ENCODE measurements around the gene IL32.

IL32 gene

GRCh38 chr16:3065069-3065741 lies at the start of gene IL32:
TSS of gene IL32 (plus strand) at chr16:3065640. CDS start at chr16:3065812, 172 bp downstream.
- DNase-seq: peak; percentile 42 to 66 (median 57)

GRCh38 chr16:3015865-3016521 lies 49.4 kb upstream of the IL32 start:
- DNase-seq: no peak

- DNase-seq: no peak
Measured at GRCh38 chr16:3017344-3017743, 48.1 kb upstream of the IL32 start.

- peak in 4 of 6 experiments; percentile 11 to 17 (median 14) for DNase-seq
Measured at GRCh38 chr16:3017794-3018506, 47.5 kb upstream of the IL32 start, which contains the start of gene CLDN6. TSS of gene CLDN6 (minus strand) at chr16:3018183. CDS start at chr16:3016021, 2,162 bp downstream.

- no peak for DNase-seq
Measured at GRCh38 chr16:3019594-3020246, 45.7 kb upstream of the IL32 start.

GRCh38 chr16:3020247-3020603 lies 45.2 kb upstream of the IL32 start, which contains the start of gene TNFRSF12A:
TSS of gene TNFRSF12A (plus strand) at chr16:3020368. CDS start at chr16:3020398, 30 bp downstream.
- peak in 5 of 6 experiments; percentile 27 to 64 (median 51) for DNase-seq

GRCh38 chr16:3020604-3021448 lies 44.6 kb upstream of the IL32 start:
- DNase-seq: peak in 4 of 6 experiments; percentile 27 to 57 (median 46)

- peak; percentile 29 to 71 (median 62) for DNase-seq
Measured at GRCh38 chr16:3021449-3022207, 43.8 kb upstream of the IL32 start.

GRCh38 chr16:3022208-3022683 lies 43.2 kb upstream of the IL32 start:
- peak in 4 of 6 experiments; percentile 21 to 67 (median 46) for DNase-seq

- DNase-seq: peak in 2 of 6 experiments; percentile 33 to 46
Measured at GRCh38 chr16:3022684-3023414, 42.6 kb upstream of the IL32 start.

- DNase-seq: peak in 2 of 6 experiments; percentile 31 to 60
Measured at GRCh38 chr16:3023415-3023668, 42.1 kb upstream of the IL32 start.

GRCh38 chr16:3023669-3024478 lies 41.6 kb upstream of the IL32 start, which contains the start of the genes HCFC1R1 and THOC6:
TSS of gene HCFC1R1 (minus strand) at chr16:3023942. CDS start at chr16:3023941, 1 bp downstream.
TSS of gene THOC6 (plus strand) at chr16:3024035. CDS start at chr16:3024327, 292 bp downstream.
- DNase-seq: peak; percentile 90 to 98 (median 94)

- no peak for DNase-seq
Measured at GRCh38 chr16:3025032-3026002, 40.1 kb upstream of the IL32 start.

- DNase-seq: no peak
Measured at GRCh38 chr16:3026003-3026378, 39.4 kb upstream of the IL32 start.

GRCh38 chr16:3026609-3027488 lies 38.6 kb upstream of the IL32 start:
- no peak for DNase-seq

GRCh38 chr16:3027489-3027795 lies 38.0 kb upstream of the IL32 start:
- DNase-seq: no peak

- DNase-seq: peak; percentile 54 to 87 (median 85)
Measured at GRCh38 chr16:3027983-3028715, 37.3 kb upstream of the IL32 start.

Measured in stimulated activated naive CD4-positive, alpha-beta T cell (primary cell).